ENCODE data around the gene INPP5K. TPM values are rescaled to one million over a fixed set of nuclear protein-coding genes. Genes with fewer than 3 reads are reported as not detected.
A peak's percentile ranks its signal among the peaks of the same experiment; 100 is the strongest.
"Not testable (repeated sequence)": the region's sequence is repeated elsewhere in the genome, so short reads cannot be mapped to it uniquely, and the experiment has no call there.

The INPP5K gene
- total RNA-seq = 28.5 TPM

DNA sequence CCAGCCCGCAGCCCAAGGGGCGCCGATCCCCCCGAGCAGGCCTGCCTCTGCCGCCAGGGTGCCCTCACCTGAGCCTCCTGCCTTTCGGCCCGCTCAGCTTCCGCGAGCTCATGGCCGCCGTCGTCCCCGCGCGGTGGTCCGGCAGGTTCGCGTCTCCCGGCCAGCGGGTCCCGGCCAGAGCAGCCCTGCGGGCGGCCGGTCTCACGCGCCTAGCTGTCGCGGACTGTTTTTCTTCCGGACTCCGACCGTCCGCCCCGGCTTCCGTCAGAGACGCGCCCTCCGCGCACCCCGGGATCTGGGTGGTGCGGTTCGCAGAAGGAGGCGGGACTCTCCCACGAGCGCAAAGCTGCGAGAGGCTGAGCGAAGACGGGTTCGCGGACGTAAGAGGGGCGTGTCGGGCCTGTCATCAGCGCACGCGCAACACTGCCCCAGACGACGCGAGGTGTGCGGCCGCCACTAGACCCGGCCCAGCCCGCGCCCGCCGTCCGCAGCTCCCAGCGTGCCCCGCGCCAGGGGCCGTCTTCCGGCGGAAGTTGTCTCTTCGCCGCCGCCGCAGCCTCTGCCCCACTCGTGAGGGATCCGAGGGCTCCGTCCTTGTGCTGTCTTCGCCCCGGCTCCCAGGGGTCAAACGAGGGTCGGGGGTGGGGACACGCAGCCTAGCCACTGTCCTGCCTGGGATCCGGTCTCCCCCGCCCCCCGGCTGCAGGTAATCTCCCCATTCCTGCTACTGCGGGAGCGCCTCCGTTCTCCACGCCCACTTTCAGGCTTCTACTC is at the start of gene INPP5K:
TSS of gene INPP5K (minus strand) at position 225 of the 774 bp plus-strand sequence. CDS start at position 112, 113 bp downstream.
- DNase-seq (ENCODE audit: low spot score in 2 of 2) (peak; percentile 99), FAIRE-seq (no peak)

DNA sequence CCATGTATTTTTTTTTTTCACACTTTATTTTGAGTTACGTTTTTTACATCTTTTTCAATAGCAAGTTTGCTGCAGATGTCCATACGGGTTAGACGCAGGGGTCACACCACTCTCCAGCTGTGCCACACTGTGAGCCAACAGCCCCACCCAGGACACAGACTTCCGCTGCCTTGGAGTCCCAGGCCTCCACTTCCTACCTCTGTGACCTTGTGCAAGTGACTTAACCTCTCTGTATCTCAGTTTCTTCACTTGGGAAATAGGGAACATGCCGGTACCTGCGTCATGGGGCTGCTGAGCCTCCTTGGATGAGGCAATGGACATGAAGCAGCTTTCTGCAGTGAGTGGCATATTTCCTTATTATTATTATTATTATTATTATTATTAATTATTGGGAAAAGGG is 49.5 kb upstream of the INPP5K start:
- no peak for DNase-seq (ENCODE audit: low spot score in 2 of 2)
- FAIRE-seq = no peak

DNA sequence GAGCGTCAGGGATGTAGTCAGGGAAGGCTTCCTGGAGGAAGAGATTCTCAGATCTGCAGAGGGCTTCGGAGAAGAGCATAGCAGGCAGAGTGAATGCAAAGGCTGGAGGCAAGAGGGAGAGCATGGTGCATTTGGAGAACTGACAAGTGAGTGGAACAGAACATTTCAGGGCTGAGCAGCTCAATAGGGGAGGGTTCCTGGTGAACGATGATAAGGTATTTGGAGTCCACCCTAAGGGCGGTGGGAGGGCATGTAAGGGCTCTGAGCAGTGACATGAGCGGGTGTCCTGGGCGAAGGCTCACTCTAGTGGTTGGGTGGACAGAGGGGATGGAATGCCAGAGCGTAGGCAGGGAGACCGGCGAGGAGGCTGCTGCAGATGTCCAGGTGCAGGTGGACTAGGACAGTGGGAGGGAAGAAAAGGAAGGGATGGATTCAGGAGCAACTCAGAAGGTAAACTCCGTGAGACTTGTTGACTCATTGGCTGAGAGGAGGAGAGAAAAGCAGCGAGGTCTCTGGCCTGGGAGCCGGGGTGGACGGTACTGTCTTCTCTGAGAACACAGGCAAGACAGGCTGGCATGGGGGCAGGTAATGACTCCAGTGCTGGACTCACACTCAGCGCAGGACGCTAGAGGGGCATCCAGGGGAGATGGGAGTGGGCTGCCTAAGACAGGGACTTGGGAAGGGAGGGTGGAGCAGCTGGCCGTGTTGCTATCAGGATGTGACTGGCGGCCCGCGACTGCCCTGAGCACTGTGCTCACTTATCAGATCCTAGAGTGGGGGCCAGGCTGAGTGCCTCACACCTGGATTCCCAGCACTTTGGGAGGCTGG is 47.6 kb upstream of the INPP5K start:
- FAIRE-seq (no peak), DNase-seq (ENCODE audit: low spot score in 2 of 2) (no peak)

DNA sequence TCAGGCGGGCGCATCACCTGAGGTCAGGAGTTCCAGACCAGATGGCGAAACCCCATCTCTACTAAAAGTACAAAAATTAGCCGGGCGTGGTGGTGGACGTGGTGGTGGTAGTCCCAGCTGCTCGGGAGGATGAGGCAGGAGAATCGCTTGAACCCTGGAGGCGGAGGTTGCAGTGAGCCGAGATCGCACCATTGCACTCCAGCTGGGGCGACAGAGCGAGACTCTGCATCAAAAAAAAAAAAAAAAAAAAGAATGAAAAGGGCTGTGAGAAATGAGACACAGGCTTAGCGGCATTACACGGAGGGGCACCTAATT is 47.0 kb upstream of the INPP5K start:
- not testable (repeated sequence) for FAIRE-seq; DNase-seq (ENCODE audit: low spot score in 2 of 2)

DNA sequence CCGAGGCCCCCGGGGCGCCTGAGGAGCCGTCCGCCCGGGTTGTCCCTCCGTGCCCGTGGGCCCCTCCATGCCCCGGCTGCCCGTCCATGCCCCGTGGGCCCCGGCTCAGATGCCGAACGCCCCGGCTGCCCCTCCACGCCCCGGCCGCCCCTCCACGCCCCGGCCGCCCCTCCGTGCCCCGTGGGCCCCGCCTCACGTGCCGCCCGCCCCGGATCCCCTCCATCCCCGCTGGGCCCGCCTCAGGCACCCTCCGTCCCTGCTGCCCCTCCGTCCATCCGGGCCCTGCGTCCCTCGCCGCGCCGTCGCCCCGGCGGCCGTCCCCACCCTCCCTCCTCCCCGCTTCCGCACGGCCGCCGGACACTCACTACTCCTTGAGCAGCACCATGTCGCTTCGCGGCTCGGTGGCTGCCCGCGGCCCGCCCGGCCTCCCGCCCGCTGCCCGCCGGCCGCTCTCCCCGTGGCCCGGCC is 45.8 kb upstream of the INPP5K start:
- DNase-seq (ENCODE audit: low spot score in 2 of 2) (peak in 1 of 2 donors; percentile 46), FAIRE-seq (no peak)

DNA sequence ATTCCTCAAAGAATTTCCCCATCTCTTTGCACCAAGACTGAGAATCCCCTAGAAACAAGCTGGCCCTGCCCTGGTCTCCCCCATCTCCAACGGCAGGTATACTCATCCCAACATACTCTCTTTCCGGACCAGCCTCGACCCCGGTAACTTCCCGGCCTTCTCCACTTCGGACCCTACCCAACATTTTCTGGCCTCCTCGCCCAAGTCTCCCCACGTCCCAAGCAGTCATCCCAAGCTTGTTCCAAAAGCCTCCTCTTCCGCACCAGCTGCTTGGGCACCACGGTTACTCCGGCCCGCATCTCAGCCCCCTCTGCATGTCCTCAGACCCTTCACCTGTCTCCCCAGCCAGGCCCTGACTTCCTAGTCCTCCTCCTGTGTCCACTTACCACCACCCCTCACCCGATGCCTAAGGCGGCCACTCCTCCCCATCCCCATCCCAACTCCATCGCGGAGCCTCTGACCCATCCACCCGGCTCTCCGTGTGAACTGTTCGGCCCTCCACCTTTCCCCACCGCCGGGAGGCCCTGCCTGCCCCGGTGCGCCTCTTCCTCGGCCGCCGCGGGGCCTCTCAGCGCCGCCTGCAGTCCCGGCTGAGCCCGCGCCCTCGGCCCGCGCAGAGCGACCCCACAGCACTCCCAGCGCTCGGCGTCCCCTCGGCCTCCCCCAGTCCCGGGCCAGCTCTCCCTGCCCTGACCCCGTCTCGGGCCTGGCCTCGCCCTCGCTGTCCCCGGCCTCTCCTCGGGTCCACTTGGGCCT is 45.2 kb upstream of the INPP5K start:
- no peak for FAIRE-seq
- peak; percentile 42 to 46 for DNase-seq (ENCODE audit: low spot score in 2 of 2)

DNA sequence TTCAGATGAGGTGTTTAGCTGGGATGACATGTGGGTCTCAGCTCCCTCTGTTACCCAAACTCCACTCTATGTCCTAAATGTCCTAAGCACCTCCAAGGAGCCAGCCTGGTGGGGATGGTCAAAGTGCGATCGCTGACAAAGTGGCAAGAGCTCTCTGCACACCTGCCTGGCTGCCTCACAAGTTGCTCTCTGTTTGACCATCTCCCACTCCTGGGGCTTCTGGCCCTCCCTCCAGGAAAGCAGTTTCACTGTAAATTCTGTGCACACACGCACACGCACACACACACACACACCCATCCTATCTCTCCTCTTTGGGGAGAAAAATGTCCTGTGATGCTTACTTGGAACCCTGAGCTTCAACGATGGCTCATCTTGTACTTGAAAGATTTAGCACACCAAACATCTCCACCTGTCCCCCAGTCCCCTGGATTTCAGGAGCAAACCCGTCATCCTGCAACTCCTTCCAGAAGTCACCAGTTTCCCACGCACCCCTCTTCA is 44.5 kb upstream of the INPP5K start:
- DNase-seq (ENCODE audit: low spot score in 2 of 2) (no peak), FAIRE-seq (no peak)

DNA sequence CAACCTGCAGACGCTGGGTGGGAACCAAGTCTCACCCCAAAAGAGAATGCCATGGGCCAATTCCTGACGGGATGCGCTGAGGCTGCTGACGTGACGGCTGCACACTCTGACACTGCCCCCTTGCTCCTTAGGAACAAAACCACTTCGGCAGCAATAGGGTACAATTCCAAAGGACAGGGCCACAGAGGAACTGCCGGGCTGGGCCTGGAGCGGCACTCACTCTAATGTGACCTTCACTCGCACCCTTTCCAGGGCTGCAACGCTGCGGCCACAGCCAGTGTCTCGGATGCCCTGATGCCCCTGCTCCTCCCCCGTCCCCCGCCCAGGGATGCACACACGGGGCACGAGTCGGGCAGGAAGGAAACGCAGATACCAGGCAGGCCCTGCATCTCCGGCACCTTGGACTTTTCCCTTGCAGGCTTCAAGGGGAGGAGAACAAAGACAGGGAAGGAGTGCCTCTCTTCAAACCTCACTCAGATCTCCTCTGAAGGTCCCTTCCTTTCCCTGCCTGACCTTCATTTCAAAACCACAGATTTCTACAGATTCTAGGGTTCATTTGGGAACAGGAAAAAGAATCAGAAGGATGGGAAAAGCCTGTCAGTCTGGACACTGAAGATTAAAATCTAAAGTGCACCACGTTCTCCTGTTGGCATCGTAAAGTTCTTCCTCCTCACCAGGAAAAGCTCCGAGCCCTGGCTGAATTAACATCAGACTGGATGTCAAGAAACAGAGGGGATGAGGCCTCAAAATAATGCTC is 43.9 kb upstream of the INPP5K start:
- FAIRE-seq (no peak), DNase-seq (ENCODE audit: low spot score in 2 of 2) (no peak)

DNA sequence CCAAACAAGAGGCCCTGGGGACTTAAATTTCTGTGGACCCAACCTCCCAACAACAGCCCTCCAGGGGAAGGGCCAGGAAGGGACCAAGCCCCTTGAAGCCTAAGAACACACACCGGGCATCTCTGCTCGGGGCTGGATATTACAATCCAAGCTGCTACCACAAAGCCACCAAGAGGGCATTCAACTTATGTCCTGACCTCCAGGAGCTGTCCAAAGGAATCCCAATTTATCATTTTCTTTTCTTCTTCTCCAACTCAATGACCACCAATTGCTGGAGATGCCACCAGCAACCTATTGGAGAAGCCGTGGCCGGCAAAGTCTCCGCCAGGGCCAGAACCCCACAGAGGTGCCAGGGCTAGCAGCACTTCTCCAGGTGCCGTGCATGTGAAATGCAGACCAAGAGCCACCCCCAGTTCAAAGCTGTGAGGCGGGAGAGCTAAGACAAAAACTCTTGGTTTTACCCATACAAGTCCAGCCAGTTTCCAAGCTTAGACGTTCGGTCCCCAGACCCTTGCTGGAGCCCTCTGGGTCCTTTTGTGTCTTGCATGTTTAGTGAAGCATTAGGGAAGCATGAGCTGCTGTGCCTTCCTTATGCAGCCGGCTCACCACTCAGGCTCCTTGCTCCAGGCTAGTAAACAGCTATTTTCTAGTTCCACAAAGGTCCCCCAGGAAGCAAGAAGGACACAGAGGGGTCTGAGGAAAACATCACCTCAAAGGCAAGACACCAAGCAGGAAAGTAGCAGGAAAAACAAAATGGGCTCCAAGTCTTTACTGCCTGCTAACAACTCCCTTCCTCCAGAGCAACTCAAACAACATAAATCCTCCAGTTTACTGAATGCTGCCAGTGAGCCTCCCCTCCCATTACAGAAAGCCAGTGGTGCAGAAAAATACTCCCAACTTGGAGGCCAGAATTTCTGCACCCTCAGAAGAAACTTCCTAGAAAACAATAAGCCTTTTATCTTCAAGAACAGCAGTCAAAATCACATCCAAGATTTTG is 42.9 kb upstream of the INPP5K start:
- FAIRE-seq = no peak
- no peak for DNase-seq (ENCODE audit: low spot score in 2 of 2)

DNA sequence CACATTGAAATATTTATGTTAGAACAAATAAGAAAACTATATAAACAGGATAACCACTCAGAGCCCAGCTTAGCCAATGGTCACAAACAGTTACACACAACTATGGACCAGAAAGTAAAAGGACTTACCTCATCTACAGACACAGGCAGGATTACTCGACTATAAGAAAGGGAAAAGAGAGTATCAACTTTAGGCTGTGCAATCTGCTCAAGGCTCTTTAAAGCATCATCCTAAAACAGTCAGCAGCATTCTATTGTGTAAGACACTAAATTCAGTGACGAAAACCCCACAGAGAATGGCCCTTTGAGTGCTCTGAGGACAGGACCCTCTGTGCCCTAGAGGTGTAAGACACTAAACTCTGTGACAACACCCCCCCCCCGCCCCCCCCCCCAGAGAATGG is 42.0 kb upstream of the INPP5K start:
- FAIRE-seq = no peak

DNA sequence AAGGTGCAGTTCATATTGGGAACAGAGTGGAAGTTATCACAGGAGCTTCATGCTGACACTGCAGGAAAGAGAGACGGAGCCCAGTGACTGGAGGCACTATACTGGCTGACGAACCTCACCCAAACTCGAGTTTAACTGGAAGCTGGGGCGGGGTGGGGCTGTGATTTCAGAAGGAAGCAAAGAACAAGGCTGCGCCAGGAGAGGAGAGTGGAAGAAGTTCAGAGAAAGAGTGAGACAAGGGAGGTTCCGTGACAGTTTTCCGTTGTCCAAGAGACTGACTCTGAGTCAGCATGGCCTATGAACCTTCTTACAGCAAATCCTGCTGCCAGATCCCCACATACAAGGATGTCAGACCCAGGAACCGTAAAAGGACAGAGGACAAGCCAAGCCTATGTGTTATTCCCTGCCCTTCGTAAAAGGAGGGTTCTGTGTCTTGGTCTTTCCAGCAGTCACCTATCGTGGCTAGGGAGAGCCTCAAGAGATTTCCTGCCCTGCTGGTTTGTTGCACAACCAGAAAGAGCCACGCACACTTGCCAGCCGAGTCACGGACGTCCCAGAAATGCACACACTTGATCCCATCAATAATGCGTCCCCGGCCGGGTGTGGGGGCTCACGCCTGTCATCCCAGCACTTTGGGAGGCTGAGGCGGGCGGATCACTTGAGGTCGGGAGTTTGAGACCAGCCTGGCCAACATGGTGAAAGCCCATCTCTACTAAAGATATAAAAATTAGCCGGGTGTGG is 41.1 kb upstream of the INPP5K start:
- no peak for DNase-seq (ENCODE audit: low spot score in 2 of 2)

More for the DNA sequence above, 42.0 kb upstream of the INPP5K start:
- DNase-seq (ENCODE audit: low spot score in 2 of 2) = no peak

DNA sequence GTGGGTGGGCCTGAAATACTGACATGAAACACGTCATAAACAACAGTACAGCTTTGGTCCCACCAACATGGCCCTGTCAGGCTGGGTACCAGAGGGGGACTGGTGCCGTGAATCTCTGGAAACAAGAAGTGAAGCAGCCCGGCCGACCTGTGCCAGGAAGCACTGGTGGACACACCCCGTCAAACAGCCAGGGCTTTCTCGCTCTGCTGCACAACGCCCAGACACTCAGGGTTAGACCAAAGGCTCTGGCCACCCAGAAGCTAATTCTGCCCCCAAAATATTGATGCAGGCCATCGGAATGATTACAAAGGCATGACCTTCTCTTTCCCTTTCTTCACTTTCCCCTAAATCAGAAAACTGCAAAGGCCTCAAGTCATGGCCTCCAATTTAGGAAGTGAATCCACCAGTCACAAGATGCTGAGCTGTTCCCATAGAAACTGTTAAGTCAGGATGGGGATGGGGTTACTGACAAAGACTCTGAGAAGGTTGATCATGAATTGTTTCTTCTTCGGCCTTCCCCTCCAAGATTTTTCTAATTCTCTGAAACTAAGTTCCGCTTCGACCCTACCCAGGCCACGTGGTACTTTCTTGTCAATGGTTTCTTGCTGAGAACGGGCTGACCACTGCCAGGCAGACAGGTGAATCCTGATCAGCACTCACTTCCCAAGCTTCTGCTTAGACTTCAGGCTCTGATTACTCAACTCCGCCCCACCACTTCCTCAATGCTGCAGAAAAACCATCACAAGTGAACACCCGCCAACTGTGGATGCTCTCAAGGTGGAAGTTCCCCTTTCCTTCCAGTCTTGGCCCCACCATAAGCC is 39.4 kb upstream of the INPP5K start:
- no peak for DNase-seq (ENCODE audit: low spot score in 2 of 2)
- no peak for FAIRE-seq

More for the DNA sequence above, 41.1 kb upstream of the INPP5K start:
- no peak for FAIRE-seq

DNA sequence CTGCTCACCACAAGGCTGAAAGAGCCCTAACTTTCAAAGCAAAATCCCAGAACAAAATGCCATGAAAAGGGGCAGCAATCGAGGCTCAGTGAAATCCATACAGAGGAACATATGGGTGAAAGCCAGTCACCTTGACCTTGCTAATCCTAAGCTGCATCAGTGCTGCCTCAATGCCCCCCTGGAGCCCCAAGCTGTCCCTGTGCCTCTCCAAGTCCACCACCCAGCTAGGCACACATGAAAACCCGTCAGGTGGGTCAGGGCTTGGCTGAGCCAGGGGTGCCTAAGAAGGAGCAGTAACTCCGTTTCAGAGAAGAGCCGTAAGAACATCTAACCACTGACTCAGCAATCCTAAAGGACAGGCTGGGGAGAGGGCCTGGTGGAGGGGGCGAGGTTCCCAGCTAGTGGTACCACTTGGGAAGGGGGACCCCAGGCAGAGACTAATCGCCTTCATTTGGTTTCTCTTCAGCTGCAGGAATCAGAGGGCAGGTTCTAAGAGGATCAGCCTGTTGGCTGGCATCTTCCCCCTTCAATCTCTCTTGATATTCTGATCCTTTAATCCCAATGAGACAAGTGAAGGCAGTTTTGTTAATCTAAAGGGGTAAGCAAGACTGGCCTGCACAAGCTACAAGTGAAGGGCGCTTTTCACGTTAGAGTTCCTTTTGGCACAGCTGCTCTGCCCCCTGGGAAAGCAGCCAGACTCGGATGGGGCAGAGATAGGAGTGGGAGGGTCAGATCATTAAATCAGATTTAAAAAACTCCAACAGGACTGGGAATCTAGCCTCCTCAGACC is 38.5 kb upstream of the INPP5K start:
- DNase-seq (ENCODE audit: low spot score in 2 of 2) = no peak
- FAIRE-seq = no peak

DNA sequence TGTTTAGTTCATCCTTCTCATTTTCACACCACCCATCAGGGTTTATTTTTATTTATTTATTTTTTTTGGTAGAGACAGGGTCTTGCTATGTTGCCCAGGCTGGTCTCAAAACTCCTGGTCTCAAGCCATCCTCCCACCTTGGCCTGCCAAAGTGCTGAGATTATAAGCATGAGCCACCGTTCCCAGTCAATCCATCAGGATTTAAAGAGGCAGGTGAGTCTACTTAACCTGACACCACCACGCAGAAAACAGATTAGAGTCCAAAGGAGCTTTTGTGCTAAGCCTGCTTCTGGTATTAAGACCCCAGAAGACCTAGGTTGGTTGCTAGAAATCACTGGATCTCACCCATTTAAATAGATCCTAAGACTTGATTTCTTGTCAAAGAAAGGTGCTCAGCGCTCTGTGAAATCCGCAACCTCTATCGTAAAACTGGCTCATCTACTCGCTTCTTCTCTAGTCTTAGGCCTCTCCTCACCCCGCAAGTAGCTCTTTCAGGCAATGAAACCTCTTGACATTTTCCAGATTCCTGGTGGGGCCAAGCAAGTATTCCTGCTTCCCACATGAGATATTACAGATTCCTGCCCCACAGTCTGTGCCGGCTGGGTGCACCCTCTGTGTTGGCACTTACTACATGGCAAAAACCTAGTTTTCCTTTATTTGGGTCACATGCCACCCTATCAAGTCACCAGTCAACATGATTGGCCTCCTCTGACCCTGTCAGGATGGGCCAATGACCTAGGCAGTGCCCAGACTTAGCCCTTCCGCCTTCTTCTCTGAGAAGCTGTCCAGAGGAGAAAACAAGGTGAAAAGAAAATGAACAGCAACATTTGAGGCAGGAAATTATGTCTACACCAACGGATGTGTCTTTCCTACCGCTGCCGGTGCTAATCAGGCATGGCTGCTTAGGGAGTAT is 37.2 kb upstream of the INPP5K start:
- no peak for DNase-seq (ENCODE audit: low spot score in 2 of 2)
- FAIRE-seq = no peak

DNA sequence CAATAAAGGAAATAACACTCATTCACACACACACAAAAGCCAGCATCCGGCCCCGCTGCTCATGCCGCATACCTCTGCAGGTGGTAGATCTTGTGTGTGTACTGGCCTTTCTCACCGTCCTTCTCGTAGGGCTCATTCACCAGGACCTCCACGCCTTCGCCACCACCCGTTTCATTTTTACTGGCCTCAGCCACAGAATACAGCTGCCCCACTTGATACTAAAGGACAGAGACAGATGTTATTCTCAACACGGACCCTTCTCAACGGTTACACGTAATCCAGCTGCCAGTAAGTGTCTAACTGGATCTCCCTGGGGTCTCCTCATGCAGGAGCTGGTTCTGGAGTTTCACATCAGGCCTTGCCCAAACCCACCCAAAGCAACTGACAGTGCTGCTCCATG is 36.5 kb upstream of the INPP5K start:
- FAIRE-seq (no peak), DNase-seq (ENCODE audit: low spot score in 2 of 2) (no peak)
